Gastroesophageal sphincter (tissue), 4 donors: ENCODE measurements around the gene NTNG2. TPM values are rescaled to one million over a fixed set of nuclear protein-coding genes. Genes with fewer than 3 reads are reported as not detected.

Experiments used
- ATAC-seq: fragments of 150-250 bp; one replicate; pipeline ENCODE4 v1.9.1; 2016; ENCODE audit warnings: mild to moderate bottlenecking, moderate library complexity
- H3K27ac ChIP-seq, 4 donors: fragments of 200-600 bp; sonication (generic) in 3 of 4; 1 replicate in 3 of 4; 2 replicates in 1 of 4; pipeline ENCODE4 v1.5.1; 2016 to 2019
- H3K27me3 ChIP-seq: fragments of 200-600 bp; sonication (generic); one replicate; pipeline ENCODE4 v1.5.1; 2019
- H3K36me3 ChIP-seq, 2 donors: fragments of 200-600 bp; sonication (generic); one replicate each; pipeline ENCODE4 v1.5.1; 2019; ENCODE audit warnings: control low read depth in 1 of 2
- H3K4me1 ChIP-seq, 3 donors: fragments of 200-600 bp; sonication (generic); 1 replicate in 2 of 3; 2 replicates in 1 of 3; pipeline ENCODE4 v1.5.1; 2016 to 2019; ENCODE audit warnings: control low read depth in 2 of 3
- H3K4me3 ChIP-seq, 2 donors: fragments of 200-600 bp; sonication (generic); one replicate each; pipeline ENCODE4 v1.5.1; 2019; ENCODE audit warnings: mild to moderate bottlenecking in 1 of 2, moderate library complexity in 1 of 2
- H3K9me3 ChIP-seq, 3 donors: fragments of 200-600 bp; sonication (generic); one replicate each; pipeline ENCODE4 v1.5.1; 2017 to 2019; ENCODE audit warnings: control low read depth in 2 of 3
- CTCF ChIP-seq, 4 experiments: fragments of 200-600 bp in 2 of 4; fragments of 450-650 bp in 2 of 4; sonication (generic) in 1 of 4; IDR thresholded peaks; one replicate each; pipeline ENCODE4 v1.5.1; 2017 to 2019; ENCODE audit warnings: antibody characterized with exemption in 4 of 4, mild to moderate bottlenecking in 2 of 4, moderate library complexity in 2 of 4
- EP300 ChIP-seq: sonication (generic); formaldehyde crosslinking; IDR thresholded peaks from one replicate; pipeline ENCODE4 v1.6.1; 2017; ENCODE audit warnings: antibody characterized with exemption, mild to moderate bottlenecking
- POLR2A ChIP-seq, 2 donors: fragments of 450-650 bp; IDR thresholded peaks; one replicate each; pipeline ENCODE4 v1.6.1; 2017; ENCODE audit warnings: antibody characterized with exemption in 2 of 2, mild to moderate bottlenecking in 2 of 2, moderate library complexity in 1 of 2
- POLR2AphosphoS5 ChIP-seq: sonication (generic); formaldehyde crosslinking; IDR thresholded peaks from one replicate; pipeline ENCODE4 v1.6.1; 2017; ENCODE audit warnings: antibody characterized with exemption
- WGBS, 2 donors: methylation state at CpG; one replicate each; pipeline ENCODE4 v1.1.5; 2018; ENCODE audit warnings: low coverage in 1 of 2; 5-methylcytosine and 5-hydroxymethylcytosine counted together
- total RNA-seq, 4 donors: library from RNA; depleted of rRNA; stranded (reverse); fragments of >200 nt; gene quantifications; one replicate each; pipeline ENCODE4 v1.1.0, GENCODE V29; 2016

NTNG2 gene
- total RNA-seq, 4 donors from 2014 or later, result 0.81 to 1.6 (median 1.3) TPM

DNA sequence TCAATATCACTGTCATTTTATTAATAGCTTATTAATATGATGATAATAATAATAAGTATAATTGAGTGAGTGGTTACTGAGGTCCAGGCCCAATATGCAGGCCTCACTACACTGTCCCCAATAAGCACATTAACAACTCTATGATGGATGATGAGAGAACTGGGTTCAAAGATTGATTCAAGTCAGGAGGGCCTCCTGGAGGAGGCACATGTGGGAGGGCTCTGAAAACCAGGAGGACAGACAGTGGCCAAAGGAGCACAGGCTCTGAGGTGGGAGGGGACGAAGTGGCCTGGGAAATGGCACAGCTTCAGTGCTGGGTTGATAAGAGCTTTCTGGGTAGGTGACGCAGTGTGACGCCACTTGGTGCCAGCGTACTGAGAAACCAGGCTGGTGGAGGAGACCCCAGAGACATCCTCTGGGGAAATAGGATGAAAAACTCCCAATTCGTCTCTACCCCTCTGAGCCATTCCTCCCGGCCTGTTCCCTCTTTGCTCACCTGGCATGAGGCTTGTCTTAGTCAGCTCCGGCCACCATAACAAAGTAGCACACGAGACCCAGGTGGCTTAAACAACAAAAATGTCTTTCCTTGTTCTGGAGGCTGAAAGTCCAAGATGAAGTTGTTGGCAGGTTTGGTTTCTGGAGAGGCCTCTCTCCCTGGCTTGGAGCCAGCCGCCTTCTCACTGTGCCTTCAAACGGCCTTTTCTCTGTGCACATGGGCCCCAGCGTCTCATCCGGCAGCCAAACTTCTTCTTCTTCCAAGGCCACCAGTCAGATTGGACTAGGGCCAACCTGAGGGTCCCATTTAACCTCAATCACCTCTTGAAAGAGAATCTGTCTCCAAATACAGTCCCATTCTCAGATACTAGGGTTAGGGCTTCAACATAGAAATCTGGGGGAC, 31.6 kb downstream of the NTNG2 start:
- Histone ChIP-seq H3K4me3 (no peak overlapping the region), H3K9me3 (no peaks in the 10 kb centered on the region), H3K36me3 (peaks cover 0 to 2% of the 10 kb centered on the region in 2 donors), H3K27me3 (peaks cover 26% of the 10 kb centered on the region), H3K4me1 (no peaks in the 10 kb centered on the region), H3K27ac (no peak overlapping the region)
- ATAC-seq, result no peak
- TF ChIP-seq CTCF (IDR thresholded peaks at IDR 0.05) (no peak), POLR2A (IDR thresholded peaks at IDR 0.05) (no peak), EP300 (no peak), POLR2AphosphoS5 (no peak)
- 83 to 94% methylated on average over 6 to 8 of the region's 12 CpGs for WGBS, 2 donors

DNA sequence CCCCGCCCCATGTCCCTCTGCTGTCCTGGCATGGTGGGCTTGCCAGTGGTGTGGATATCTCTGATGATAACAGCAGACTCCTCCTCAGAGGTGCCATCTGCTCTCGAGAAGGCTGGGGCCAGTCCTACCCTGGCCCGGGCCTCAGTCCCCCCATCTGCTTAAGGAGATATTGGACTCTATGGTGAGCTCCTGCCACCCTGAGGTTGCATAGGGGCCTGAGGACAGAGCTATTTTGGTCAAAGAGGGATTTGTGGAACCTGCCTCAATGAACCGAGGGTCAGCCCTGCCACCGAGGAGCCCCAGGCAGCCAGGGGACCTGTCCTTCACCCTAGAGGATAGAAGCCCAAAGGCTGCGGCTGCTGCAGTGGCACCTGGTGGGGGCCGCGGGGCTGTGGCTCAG, 32.6 kb downstream of the NTNG2 start:
- Histone ChIP-seq H3K4me1 (no peaks in the 10 kb centered on the region), H3K36me3 (peaks cover 0 to 2% of the 10 kb centered on the region in 2 donors), H3K9me3 (no peaks in the 10 kb centered on the region), H3K27ac (no peak overlapping the region), H3K4me3 (no peak overlapping the region), H3K27me3 (peaks cover 23% of the 10 kb centered on the region)
- no CpG with 5 or more reads among the region's 8 CpGs for WGBS, 2 donors
- ATAC-seq, result no peak
- no peak for TF ChIP-seq CTCF (IDR thresholded peaks at IDR 0.05)
- TF ChIP-seq POLR2A (IDR thresholded peaks at IDR 0.05), result no peak
- no peak for TF ChIP-seq EP300
- no peak for TF ChIP-seq POLR2AphosphoS5

- no peaks in the 10 kb centered on the region for H3K4me1 ChIP-seq
- TF ChIP-seq POLR2AphosphoS5, result no peak
- TF ChIP-seq CTCF (IDR thresholded peaks at IDR 0.05), result no peak
- no peak for TF ChIP-seq POLR2A (IDR thresholded peaks at IDR 0.05)
- no peak for TF ChIP-seq EP300
- no peak for ATAC-seq
- no peak overlapping the region for H3K4me3 ChIP-seq
- H3K36me3 ChIP-seq, result peaks cover 0 to 2% of the 10 kb centered on the region in 2 donors
- 83 to 91% methylated on average over 2 to 3 of the region's 6 CpGs for WGBS, 2 donors
- H3K9me3 ChIP-seq, result no peaks in the 10 kb centered on the region
- H3K27ac ChIP-seq, result no peak overlapping the region
- H3K27me3 ChIP-seq, result peaks cover 37% of the 10 kb centered on the region
Observed at GRCh38 chr9:132197315-132197714, 35.5 kb downstream of the NTNG2 start.

- peaks cover 0 to 2% of the 10 kb centered on the region in 2 donors for H3K36me3 ChIP-seq
- ATAC-seq, result no peak
- H3K9me3 ChIP-seq, result no peaks in the 10 kb centered on the region
- H3K4me3 ChIP-seq, result no peak overlapping the region
- no peaks in the 10 kb centered on the region for H3K4me1 ChIP-seq
- 96 to 100% methylated on average over 32 to 35 of the region's 58 CpGs for WGBS, 2 donors
- TF ChIP-seq CTCF (IDR thresholded peaks at IDR 0.05) (no peak), POLR2A (IDR thresholded peaks at IDR 0.05) (no peak), EP300 (no peak), POLR2AphosphoS5 (no peak)
- H3K27ac ChIP-seq, result no peak overlapping the region
- peaks cover 40% of the 10 kb centered on the region for H3K27me3 ChIP-seq
Observed at GRCh38 chr9:132197856-132198550, 36.1 kb downstream of the NTNG2 start.
